Stimulated activated CD4-positive, alpha-beta T cell treated with anti-CD3 and anti-CD28 coated beads, Interleukin-15, amount 100 ng/mL, for 24 hours (primary cell): ENCODE results near the gene TBC1D24.

ENCODE experiments used
- DNase-seq: peaks from one replicate; pipeline ENCODE4 v3.0.0-alpha.2; 2020

Gene TBC1D24

GRCh38 chr16:2500430-2500917, 25.5 kb downstream of the TBC1D24 start:
- DNase-seq: no peak

DNA sequence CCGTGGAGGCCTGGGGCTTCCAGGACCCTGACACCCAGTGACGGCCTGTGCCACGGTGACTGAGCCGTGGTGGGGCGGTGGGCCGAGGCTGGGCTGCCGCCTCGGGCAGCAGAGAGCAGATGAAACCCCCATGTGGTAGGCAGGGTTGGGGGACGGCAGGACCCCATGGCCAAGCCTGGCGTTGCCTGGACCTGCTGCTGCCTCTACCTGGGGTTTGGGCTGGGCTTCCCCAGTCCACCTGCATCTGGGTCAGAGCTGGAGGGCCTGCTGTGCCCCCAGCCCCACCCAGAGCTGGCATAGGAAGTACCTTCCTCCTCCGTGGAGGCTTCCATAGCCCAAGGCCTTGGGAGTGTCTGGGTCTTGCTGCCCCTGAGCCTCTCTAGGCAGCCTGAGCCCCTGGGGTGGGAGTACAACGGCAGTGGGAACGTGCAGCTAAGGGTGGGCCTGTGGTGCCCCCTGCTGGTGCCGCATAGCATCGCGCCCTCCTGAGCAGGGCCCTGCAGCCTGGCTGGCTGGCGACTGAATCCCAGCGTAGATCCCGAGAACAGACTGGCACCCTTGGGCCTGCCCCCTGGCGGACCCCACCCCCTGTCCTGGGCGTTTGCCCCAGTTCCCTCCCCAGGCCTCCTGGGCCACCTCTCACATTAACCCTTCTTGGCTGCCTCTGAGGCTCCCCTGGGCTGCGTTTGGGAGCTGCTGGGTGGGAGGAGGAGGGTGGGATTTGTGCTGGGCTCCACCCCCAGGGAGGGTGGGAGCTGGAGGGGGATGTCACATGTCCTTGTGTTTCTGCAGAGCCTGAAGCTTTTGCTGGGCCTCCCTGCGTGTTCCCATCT, 26.2 kb downstream of the TBC1D24 start:
- DNase-seq: peak; percentile 84

DNA sequence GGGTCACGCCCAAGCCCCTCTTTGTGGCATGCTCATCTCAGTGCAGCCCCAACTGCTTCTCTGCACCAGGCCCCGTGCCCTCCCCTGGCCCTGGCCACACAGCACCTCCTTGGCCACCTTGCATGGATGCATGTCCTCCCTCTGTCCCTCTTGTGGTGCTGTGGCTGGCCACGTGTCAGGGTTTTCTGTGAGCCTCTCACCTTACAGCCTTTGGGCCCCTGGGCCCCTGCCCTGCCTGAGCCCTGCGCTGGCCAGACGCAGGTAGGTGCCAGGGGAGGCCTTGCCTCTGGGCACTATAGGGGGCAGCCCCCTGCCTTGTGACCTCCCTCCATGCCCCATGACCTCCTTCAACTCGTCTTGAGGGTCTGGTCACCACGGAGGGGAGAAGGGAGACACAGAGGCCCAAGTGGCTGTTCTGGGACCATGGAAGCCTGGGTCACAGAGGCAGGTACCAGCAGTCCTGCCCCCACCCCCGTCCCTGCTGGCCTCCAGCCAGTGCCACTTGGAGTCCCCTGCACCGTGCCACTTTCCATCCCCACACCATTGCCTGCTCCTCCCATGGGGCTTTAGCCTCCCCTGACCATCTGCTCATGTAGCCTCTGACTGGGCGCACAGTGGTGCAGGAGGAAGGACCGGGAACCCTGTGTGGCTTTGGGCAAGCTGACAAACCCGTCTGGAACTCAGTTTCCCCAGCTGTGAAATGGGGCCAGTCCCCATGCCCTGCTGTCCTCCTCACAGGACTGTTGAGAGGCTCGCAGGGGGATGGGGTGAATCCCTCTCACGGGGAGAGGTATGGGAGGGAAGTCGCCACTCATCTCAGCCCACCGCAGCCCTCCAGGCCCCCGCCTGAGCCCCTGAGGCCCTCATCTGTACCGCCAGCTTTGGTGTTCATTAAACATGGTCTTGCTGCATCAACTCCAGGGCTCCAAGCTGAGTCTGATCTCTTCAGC, 27.3 kb downstream of the TBC1D24 start:
- no peak for DNase-seq

DNA sequence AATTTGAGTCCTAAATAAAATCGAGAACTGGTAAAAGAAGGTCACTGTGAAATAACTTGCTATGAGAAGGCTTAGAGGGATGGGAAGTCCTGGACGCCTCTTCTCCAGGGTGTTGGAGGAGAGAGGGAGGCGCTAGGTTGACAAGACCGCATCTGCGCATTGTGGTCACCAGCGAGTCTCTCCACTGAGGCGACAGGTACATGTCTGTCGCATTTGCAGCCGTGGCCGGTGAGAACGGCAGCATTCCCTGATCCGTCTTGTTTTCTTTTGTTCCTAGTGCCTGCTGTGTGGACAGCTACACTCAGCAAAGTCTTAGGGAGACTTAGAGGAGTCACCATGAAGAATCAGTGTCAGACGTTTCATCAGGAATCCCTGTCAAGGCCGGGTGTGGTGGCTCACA, 30.8 kb downstream of the TBC1D24 start:
- no peak for DNase-seq

DNA sequence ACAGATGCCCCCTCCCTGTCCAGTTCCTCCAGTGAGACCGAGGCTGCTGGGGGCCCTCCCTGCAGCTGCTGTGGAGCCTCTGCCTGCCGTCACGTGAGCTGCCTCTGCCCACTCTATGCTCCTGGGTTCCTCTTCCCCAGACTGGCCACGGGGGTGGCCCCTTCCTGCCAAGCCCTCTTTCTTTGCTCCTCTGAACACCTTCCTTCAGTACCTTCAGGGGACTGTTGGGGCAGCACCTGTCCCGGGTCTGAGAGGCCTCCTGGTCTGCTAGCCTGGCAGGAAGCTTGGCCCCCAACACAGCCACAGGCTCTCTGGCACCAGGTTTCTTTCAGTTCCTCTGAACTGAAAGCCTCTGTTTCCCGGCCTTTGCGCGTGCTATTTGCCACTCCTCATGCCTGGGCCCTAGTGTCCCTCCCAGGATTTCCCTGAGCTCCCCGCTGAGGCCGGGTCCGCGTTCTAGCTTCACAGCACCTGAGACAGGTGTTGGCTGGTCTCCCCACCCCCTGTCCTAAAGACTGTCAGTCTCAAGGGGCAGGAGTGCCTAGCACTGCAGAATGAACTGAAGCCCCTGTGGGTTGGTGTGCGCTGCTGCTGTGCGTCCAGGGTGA, 32.2 kb downstream of the TBC1D24 start:
- DNase-seq: no peak

GRCh38 chr16:2507665-2508064, 32.7 kb downstream of the TBC1D24 start:
- DNase-seq: no peak

GRCh38 chr16:2508722-2509400, 33.9 kb downstream of the TBC1D24 start:
- no peak for DNase-seq

- DNase-seq: no peak
Observed at GRCh38 chr16:2511128-2511800, 36.3 kb downstream of the TBC1D24 start.

DNA sequence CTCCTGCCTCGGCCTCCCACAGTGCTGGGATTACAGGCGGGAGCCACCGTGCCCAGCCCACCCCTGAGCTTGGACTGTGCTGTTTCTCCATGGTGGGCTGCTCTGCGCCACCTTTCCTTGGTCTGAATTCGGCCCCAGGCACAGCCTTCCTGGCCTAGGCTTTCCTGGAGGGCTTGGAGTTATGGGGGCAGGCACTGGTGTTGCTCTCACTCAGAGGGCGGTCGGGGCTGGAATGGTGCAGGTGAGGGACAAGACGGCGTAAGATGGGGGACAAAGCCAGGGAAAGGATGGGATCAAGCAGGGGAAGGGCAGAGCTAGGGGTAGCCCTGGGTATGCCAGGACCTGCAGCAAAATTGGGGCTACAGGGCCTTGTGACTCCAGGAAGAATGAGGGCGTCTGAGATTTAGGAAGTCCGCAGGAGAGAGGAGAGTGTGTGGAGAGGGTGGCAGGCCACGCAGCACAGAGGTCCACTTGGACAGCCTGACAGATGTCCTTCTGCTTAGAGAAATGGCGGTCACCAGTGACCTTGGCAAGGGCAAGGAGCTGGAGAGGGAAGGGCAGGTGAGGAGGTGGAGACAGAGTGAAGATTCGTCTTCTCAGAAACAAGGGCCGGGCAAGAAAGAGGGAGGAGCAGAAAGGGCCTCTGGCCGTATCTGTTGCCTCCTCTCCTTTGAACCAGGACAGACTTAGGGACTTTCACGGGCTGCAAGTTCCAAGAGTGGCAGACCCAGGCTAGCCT, 37.2 kb downstream of the TBC1D24 start:
- no peak for DNase-seq

DNA sequence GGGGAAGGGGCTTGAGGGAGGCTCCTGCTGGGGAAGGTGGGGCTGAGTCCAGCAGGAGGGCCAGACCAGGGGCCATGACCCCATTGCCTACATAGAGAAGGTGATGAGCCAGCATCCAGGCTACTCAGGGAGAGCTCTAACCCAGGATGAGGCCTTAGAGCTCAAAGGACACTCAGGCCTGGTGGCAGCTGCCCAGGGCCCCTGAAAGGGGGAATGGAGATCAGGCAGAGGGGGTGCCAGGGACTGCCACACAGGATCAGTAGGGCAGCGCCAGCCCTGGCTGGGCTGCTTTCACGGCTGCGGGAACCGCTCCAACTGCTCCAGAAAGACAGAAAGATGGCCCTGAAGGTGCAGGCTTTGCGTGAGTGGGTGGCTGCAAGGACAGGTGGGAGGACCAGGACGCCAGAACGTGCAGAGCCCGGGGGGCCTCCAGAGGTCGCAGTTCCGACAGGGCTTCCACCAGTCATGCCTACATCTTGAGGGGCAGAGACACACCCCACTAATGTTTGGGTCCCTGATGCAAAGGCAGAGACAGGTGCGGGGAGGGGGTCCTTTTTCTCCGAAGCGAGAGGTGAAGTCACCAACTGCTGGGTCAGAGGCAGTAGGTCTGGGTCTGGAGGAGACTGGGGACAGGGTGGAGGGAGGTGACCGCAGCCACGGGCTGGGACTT, 37.9 kb downstream of the TBC1D24 start:
- DNase-seq: no peak

- peak; percentile 92 for DNase-seq
Observed at GRCh38 chr16:2513405-2514332, 38.7 kb downstream of the TBC1D24 start, which contains the start of gene ATP6V0C. Gene ATP6V0C, plus strand, starts transcription at chr16:2513952. Its CDS starts 152 bp downstream, at chr16:2514104.

DNA sequence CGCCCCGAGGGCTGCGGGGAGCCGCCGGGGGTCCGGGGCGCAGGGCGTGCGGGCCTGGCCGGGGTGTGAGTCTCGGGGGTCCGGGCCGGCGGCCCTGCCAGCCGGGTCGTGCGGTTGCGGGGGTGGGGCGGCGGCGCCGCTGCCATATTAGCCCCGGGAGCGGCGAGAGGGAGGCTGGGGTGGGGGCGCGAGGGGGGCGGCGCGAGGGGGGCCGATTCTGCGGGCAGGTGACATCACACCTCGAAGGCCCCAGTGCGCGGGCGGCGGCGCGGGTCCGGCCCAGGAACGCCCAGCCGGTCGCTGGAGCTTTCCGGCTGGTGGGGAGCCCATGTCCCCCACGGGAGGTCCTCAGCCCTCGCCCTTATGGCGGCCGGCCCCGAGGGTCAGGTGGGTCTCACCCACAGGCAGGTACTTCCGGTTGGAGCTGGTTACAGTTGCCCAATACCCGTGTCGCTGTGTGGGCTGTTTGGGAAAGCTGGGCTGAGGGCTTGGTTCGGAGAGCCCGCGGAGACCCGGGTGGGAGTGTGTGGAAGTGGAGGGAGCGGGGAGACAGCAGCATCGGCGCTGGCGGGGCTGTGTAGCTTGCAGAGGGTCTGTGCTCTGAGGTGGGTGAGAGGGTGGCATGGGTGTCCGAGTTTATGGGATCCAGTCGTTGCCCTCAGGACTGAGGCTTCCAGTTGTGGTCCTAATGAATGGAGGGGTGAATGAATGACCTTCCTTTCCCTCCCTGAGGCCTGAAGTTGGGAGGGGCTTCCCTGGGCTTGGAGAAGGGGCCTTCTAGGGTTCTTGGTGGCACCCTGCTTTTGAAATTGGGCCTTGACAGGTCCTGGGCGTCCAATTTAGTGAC, 39.6 kb downstream of the TBC1D24 start:
- DNase-seq: peak; percentile 46

DNA sequence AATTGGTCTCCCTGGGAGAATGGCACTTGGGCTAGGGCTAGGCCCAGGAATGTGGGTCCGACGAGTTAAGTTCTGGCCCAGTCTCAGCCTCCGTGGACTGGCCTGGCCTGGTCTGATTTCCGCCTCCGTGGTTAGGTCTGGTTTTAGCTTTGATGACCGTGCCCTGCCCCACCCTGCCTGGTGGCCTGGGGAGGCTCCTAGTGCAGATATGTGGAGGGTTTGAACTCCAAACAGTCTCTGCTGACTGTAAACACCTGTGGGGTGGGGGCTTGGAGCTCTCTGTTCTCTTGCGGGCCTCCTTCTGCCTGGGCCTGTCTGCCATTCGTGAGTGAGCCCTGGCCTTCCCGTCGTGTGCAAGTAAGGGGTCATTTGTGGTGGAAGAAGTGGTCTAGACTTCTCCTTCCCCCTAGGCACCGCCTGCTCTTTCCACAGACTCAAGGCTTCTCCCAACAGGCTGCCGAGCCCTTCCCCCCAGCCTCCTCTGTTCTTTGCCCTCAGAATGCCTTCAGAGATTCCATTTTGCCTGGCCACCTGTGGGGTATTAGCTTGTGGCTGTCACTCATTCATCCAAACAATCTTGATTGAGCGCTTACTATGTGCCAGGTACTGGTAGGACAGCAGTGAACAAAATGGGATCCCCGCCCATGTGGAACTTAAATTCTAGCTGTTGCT, 40.4 kb downstream of the TBC1D24 start:
- DNase-seq: no peak

- DNase-seq: no peak
Observed at GRCh38 chr16:2516391-2517240, 41.7 kb downstream of the TBC1D24 start.

- DNase-seq: no peak
Observed at GRCh38 chr16:2517954-2518605, 43.2 kb downstream of the TBC1D24 start.
